Prostate gland (tissue), 2 donors: Measurements from ENCODE around the gene TJAP1. TPM values are rescaled to one million over a fixed set of nuclear protein-coding genes. Genes with fewer than 3 reads are reported as not detected.

Experiments
- DNase-seq: peaks from one replicate; pipeline ENCODE4 v3.0.0-alpha.2; 2019; ENCODE audit warnings: low spot score
- H3K27ac ChIP-seq, 2 donors: fragments of 200-600 bp; sonication (generic); 2 replicates each; pipeline ENCODE4 v1.5.1; 2017 to 2019
- H3K27me3 ChIP-seq: fragments of 200-600 bp; sonication (generic); replicated peaks from 2 replicates; pipeline ENCODE4 v1.5.1; 2019; ENCODE audit not compliant: insufficient read depth
- H3K36me3 ChIP-seq, 2 donors: fragments of 200-600 bp; sonication (generic); 1 replicate in 1 of 2; 2 replicates in 1 of 2; pipeline versions ENCODE4 v1.5.1 to v1.8.1; 2017 to 2019
- H3K4me1 ChIP-seq: fragments of 200-600 bp; sonication (generic); replicated peaks from 2 replicates; pipeline ENCODE4 v1.5.1; 2019
- H3K4me3 ChIP-seq, 2 donors: fragments of 200-600 bp; sonication (generic); 2 replicates each; pipeline ENCODE4 v1.5.1; 2017 to 2019
- H3K9me3 ChIP-seq: fragments of 200-600 bp; sonication (generic); 2 replicates; pipeline ENCODE4 v1.5.1; 2017
- POLR2A ChIP-seq: fragments of 450-650 bp; IDR thresholded peaks from one replicate; pipeline ENCODE4 v1.6.1; 2016; ENCODE audit warnings: antibody characterized with exemption, mild to moderate bottlenecking
- POLR2AphosphoS5 ChIP-seq: sonication (generic); formaldehyde crosslinking; IDR thresholded peaks from one replicate; pipeline ENCODE4 v1.6.1; 2017; ENCODE audit warnings: antibody characterized with exemption
- WGBS: methylation state at CpG from one replicate; pipeline ENCODE4 v1.1.5; 2018; 5-methylcytosine and 5-hydroxymethylcytosine counted together
- intact Hi-C: fragments of 100-400 bp; cut with DNase I; formaldehyde crosslinking; loops from one replicate; pipeline ENCODE4 v1.14.2; 2022
- total RNA-seq, 2 donors: library from RNA; depleted of rRNA; stranded (reverse); fragments of >200 nt; gene quantifications; one replicate each; pipeline ENCODE4 v1.1.0, GENCODE V29; 2016
- TF ChIP-seq, protein P1 (sequence below), 4 experiments: fragments of 200-600 bp in 2 of 4; fragments of 450-650 bp in 2 of 4; sonication (generic) in 2 of 4; IDR thresholded peaks; 1 replicate in 3 of 4; 2 replicates in 1 of 4; pipeline ENCODE4 v1.5.1; 2016 to 2019; ENCODE audit warnings: antibody characterized with exemption in 4 of 4, mild to moderate bottlenecking in 2 of 4, moderate library complexity in 2 of 4

TJAP1 gene
- total RNA-seq, 2 donors from 2014 or later: 29.1 to 51.6 TPM

- Histone ChIP-seq H3K36me3 (no peaks in the 10 kb centered on the region), H3K27ac (no peak overlapping the region), H3K9me3 (no peaks in the 10 kb centered on the region), H3K4me3 (no peak overlapping the region), H3K4me1 (peaks cover 13% of the 10 kb centered on the region), H3K27me3 (no peaks in the 10 kb centered on the region)
- TF ChIP-seq POLR2AphosphoS5: no peak
- TF ChIP-seq, protein P1, sequence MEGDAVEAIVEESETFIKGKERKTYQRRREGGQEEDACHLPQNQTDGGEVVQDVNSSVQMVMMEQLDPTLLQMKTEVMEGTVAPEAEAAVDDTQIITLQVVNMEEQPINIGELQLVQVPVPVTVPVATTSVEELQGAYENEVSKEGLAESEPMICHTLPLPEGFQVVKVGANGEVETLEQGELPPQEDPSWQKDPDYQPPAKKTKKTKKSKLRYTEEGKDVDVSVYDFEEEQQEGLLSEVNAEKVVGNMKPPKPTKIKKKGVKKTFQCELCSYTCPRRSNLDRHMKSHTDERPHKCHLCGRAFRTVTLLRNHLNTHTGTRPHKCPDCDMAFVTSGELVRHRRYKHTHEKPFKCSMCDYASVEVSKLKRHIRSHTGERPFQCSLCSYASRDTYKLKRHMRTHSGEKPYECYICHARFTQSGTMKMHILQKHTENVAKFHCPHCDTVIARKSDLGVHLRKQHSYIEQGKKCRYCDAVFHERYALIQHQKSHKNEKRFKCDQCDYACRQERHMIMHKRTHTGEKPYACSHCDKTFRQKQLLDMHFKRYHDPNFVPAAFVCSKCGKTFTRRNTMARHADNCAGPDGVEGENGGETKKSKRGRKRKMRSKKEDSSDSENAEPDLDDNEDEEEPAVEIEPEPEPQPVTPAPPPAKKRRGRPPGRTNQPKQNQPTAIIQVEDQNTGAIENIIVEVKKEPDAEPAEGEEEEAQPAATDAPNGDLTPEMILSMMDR (IDR thresholded peaks at IDR 0.05): no peak
- no peak for TF ChIP-seq POLR2A
- intact Hi-C loops: loop anchor here (10.0 kb wide), 1 partner anchor 225 kb away; no protein-coding TSS in a partner anchor
- DNase-seq: no peak
- 84% methylated on average over 12 of the region's 12 CpGs for WGBS
Observed at GRCh38 chr6:43489277-43490072, 12.1 kb downstream of the TJAP1 start.

- Histone ChIP-seq H3K27ac (no peak overlapping the region), H3K27me3 (no peaks in the 10 kb centered on the region), H3K9me3 (no peaks in the 10 kb centered on the region), H3K4me1 (peaks cover 19% of the 10 kb centered on the region), H3K4me3 (no peak overlapping the region), H3K36me3 (no peaks in the 10 kb centered on the region)
- DNase-seq: no peak
- 73% methylated on average over 6 of the region's 6 CpGs for WGBS
- intact Hi-C loops: loop anchor here (10.0 kb wide), 1 partner anchor 226 kb away; no protein-coding TSS in a partner anchor
- no peak for TF ChIP-seq POLR2A
- TF ChIP-seq, protein P1 (IDR thresholded peaks at IDR 0.05): no peak
Observed at GRCh38 chr6:43490523-43490939, 13.2 kb downstream of the TJAP1 start.

- peak overlapping the region in 1 of 2 donors; percentile 44 for H3K27ac ChIP-seq
- DNase-seq: peak; percentile 84
- peak; percentile 71 for TF ChIP-seq POLR2AphosphoS5
- TF ChIP-seq POLR2A: no peak
- TF ChIP-seq, protein P1 (IDR thresholded peaks at IDR 0.05): no peak
Observed at GRCh38 chr6:43491750-43492661, 14.6 kb downstream of the TJAP1 start.

DNA sequence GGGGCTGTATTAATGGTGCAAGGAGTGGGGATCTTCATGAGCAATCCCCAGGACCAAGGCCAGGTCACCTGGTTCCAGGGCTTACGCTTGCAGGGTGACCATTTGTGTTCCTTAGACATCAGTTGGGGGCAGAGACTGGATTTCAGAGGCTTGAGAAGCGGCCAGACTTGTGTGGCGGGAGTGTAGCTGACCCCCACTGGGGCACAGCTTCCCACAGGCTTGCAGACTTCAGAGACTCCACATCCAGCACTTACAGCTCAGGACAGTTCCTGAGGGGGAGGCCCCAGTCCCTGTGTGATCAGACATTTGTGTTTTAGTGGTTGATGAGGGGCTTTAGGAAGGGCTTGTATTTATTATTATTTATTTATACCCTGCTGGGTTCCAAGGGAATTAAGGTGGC is 15.3 kb downstream of the TJAP1 start:
- no peaks in the 10 kb centered on the region for H3K27me3 ChIP-seq
- H3K4me1 ChIP-seq: peaks cover 26% of the 10 kb centered on the region
- WGBS: 60% methylated on average over 3 of the region's 3 CpGs
- intact Hi-C loops: loop anchor here (10.0 kb wide), 1 partner anchor 228 kb away; no protein-coding TSS in a partner anchor
- DNase-seq: no peak
- H3K36me3 ChIP-seq: no peaks in the 10 kb centered on the region
- H3K4me3 ChIP-seq: no peak overlapping the region
- TF ChIP-seq, protein P1 (IDR thresholded peaks at IDR 0.05): no peak
- no peak for TF ChIP-seq POLR2AphosphoS5
- no peak for TF ChIP-seq POLR2A
- H3K9me3 ChIP-seq: no peaks in the 10 kb centered on the region
- peak overlapping the region in 1 of 2 donors; percentile 44 for H3K27ac ChIP-seq

More at GRCh38 chr6:43491750-43492661, 14.6 kb downstream of the TJAP1 start:
- H3K36me3 ChIP-seq: no peaks in the 10 kb centered on the region
- peaks cover 29% of the 10 kb centered on the region for H3K4me1 ChIP-seq
- H3K4me3 ChIP-seq: no peak overlapping the region
- H3K27me3 ChIP-seq: no peaks in the 10 kb centered on the region
- H3K9me3 ChIP-seq: no peaks in the 10 kb centered on the region
- WGBS: 14% methylated on average over 8 of the region's 10 CpGs
- intact Hi-C loops: loop anchor here (10.0 kb wide), 1 partner anchor 227 kb away; no protein-coding TSS in a partner anchor
